CD4-positive, alpha-beta T cell (primary cell): ENCODE data around the gene NFATC1. TPM values are rescaled to one million over a fixed set of nuclear protein-coding genes. Genes with fewer than 3 reads are reported as not detected.

Experiments
- ATAC-seq: fragments of 200-7000 bp; cut with Tn5 transposase; one replicate; pipeline ENCODE4 v1.10.0; 2022; ENCODE audit warnings: mild to moderate bottlenecking; ENCODE audit not compliant: poor library complexity
- CTCF ChIA-PET: fragments of 350-600 bp; sonication (Branson Sonifier 250); formaldehyde crosslinking; loops from one replicate; lab custom pipeline; 2021; ENCODE audit warnings: antibody characterized with exemption, inconsistent platforms; lab: Charles Lee
- POLR2A ChIA-PET: fragments of 350-600 bp; sonication (Branson Sonifier 250); formaldehyde crosslinking; loops from one replicate; lab custom pipeline; 2021; ENCODE audit warnings: antibody characterized with exemption, inconsistent platforms; lab: Charles Lee
- DNase-seq, 14 experiments: peaks; one replicate each; pipeline ENCODE4 v3.0.0-alpha.2; 2013 to 2020; ENCODE audit warnings: mixed read lengths in 2 of 14
- H3K27ac ChIP-seq, 2 donors: one replicate each; pipeline versions ENCODE4 v1.5.1 to v1.7.0; 2013; ENCODE audit warnings: low read length in 2 of 2, low read depth in 1 of 2, mild to moderate bottlenecking in 1 of 2
- H3K27me3 ChIP-seq, 2 experiments: 1 replicate in 1 of 2; 2 replicates in 1 of 2; pipeline versions ENCODE4 v1.6.1 to v1.7.0; 2013; ENCODE audit warnings: low read length in 2 of 2, control low read depth in 1 of 2, mild to moderate bottlenecking in 1 of 2, moderate library complexity in 1 of 2; ENCODE audit not compliant: insufficient read depth in 2 of 2, control insufficient read depth in 1 of 2
- H3K36me3 ChIP-seq: one replicate; pipeline ENCODE4 v1.6.1; 2013; ENCODE audit warnings: low read length, control low read depth; ENCODE audit not compliant: insufficient read depth
- H3K4me1 ChIP-seq: one replicate; pipeline ENCODE4 v1.6.1; 2013; ENCODE audit warnings: low read length, control low read depth; ENCODE audit not compliant: insufficient read depth
- H3K4me3 ChIP-seq: one replicate; pipeline ENCODE4 v1.5.1; 2013; ENCODE audit warnings: mild to moderate bottlenecking, low read length, moderate library complexity
- H3K9me3 ChIP-seq, 2 experiments: 1 replicate in 1 of 2; 2 replicates in 1 of 2; pipeline versions ENCODE4 v1.6.1 to v1.7.0; 2013; ENCODE audit warnings: low read length in 2 of 2, mild to moderate bottlenecking in 2 of 2, control low read depth in 1 of 2, moderate library complexity in 1 of 2; ENCODE audit not compliant: control insufficient read depth in 1 of 2, insufficient read depth in 1 of 2
- H3K27ac Mint-ChIP-seq: one replicate; pipeline ENCODE4 v1.8.0; 2020; ENCODE audit warnings: mixed read lengths
- H3K27me3 Mint-ChIP-seq: one replicate; pipeline ENCODE4 v1.8.0; 2021; ENCODE audit warnings: mixed read lengths
- H3K36me3 Mint-ChIP-seq: one replicate; pipeline ENCODE4 v1.8.0; 2021; ENCODE audit warnings: low read depth, mixed read lengths
- H3K4me1 Mint-ChIP-seq: one replicate; pipeline ENCODE4 v1.8.0; 2021; ENCODE audit warnings: low read depth, mixed read lengths
- H3K4me3 Mint-ChIP-seq: one replicate; pipeline ENCODE4 v1.8.0; 2020; ENCODE audit warnings: mild to moderate bottlenecking, mixed read lengths
- H3K9me3 Mint-ChIP-seq: one replicate; pipeline ENCODE4 v1.8.0; 2020; ENCODE audit warnings: mixed read lengths
- intact Hi-C, 2 experiments: fragments of 100-400 bp; cut with DNase I in 1 of 2; cut with micrococcal nuclease in 1 of 2; formaldehyde crosslinking; loops; one replicate each; pipeline versions ENCODE4 v1.15.1 to v1.9.0; 2023 to 2025; cut with DNase I, micrococcal nuclease
- total RNA-seq, 174 experiments: library from RNA in 2 of 174; stranded (reverse) in 2 of 174; gene quantifications; one replicate each; pipeline ENCODE4 v1.2.3 and lab custom pipeline; 2021 to 2026
- TF ChIP-seq, protein P1 (sequence below): fragments of 200-600 bp; IDR thresholded peaks from one replicate; pipeline ENCODE4 v1.8.0; 2022; ENCODE audit warnings: antibody characterized with exemption, mild to moderate bottlenecking

The NFATC1 gene
- total RNA-seq, 2 experiments from 2014 or later: 107 to 113 TPM

DNA sequence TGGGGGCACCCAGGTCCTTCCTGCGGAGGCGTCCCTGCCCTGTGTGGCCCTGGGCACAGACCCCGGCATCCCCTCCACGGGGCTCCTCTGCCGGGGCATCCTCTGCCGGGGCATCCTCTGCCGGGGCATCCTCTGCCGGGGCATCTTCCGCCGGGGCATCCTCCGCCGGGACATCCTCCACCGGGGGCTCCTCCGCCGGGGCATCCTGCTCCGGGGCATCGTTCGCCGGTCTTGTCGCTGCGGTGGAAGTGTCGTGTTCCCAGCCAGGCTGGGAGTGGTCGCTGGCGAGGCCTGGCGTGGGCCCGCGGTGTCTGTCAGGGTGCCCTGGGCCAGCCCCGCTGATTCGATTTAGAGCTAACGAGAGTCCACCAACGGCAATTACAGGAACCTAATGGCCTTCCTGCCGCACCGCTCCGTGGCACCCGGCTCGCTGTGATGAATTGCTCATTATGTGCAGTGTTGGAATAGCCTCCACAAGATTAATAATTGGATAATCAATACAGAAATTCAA lies 115.1 kb downstream of the NFATC1 start:
- Histone ChIP-seq H3K4me3 (no peak overlapping the region), H3K36me3 (peaks cover 38% of the 10 kb centered on the region), H3K9me3 (no peaks in the 10 kb centered on the region), H3K27ac (no peak overlapping the region), H3K4me1 (peaks cover 40% of the 10 kb centered on the region), H3K27me3 (no peaks in the 10 kb centered on the region)
- no peak overlapping the region for H3K27ac Mint-ChIP-seq
- CTCF ChIA-PET: no interaction called here
- H3K36me3 Mint-ChIP-seq: peaks cover 32% of the 10 kb centered on the region
- peaks cover 48% of the 10 kb centered on the region for H3K4me1 Mint-ChIP-seq
- TF ChIP-seq, protein P1, sequence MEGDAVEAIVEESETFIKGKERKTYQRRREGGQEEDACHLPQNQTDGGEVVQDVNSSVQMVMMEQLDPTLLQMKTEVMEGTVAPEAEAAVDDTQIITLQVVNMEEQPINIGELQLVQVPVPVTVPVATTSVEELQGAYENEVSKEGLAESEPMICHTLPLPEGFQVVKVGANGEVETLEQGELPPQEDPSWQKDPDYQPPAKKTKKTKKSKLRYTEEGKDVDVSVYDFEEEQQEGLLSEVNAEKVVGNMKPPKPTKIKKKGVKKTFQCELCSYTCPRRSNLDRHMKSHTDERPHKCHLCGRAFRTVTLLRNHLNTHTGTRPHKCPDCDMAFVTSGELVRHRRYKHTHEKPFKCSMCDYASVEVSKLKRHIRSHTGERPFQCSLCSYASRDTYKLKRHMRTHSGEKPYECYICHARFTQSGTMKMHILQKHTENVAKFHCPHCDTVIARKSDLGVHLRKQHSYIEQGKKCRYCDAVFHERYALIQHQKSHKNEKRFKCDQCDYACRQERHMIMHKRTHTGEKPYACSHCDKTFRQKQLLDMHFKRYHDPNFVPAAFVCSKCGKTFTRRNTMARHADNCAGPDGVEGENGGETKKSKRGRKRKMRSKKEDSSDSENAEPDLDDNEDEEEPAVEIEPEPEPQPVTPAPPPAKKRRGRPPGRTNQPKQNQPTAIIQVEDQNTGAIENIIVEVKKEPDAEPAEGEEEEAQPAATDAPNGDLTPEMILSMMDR: no peak
- no peaks in the 10 kb centered on the region for H3K9me3 Mint-ChIP-seq
- peak in 2 of 14 experiments; percentile 0 to 22 for DNase-seq
- intact Hi-C loops: no loop called here
- no peak overlapping the region for H3K4me3 Mint-ChIP-seq
- no peak for ATAC-seq
- H3K27me3 Mint-ChIP-seq: no peaks in the 10 kb centered on the region
- POLR2A ChIA-PET: no interaction called here

DNA sequence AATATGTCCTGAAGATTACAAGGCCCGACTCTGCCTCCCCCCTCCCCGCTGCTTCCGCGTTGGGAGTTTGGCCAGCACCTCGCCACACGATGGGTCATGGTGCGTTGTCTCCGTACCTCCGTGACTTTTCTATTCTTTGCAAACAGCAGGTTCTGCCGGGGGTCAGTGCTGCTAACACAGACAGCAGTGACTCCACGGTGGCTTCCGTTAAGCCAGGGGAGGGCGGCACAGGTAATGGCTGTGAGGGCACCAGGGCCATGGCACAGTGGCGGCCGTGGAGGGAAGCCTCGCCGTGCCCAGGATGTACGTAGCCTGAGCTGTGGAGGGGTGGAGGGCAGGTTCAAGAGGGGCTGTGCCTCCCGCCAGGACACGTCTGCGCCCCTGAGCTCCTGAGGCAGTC lies 115.5 kb downstream of the NFATC1 start:
- ChIA-PET POLR2A (no interaction called here), CTCF (no interaction called here)
- ATAC-seq (no peak), DNase-seq (peak in 1 of 14 experiments; percentile 27)
- Mint-ChIP-seq H3K27me3 (no peaks in the 10 kb centered on the region), H3K27ac (no peak overlapping the region), H3K36me3 (peaks cover 34% of the 10 kb centered on the region), H3K4me1 (peaks cover 48% of the 10 kb centered on the region), H3K9me3 (no peaks in the 10 kb centered on the region), H3K4me3 (no peak overlapping the region)
- Histone ChIP-seq H3K36me3 (peaks cover 38% of the 10 kb centered on the region), H3K4me1 (peaks cover 40% of the 10 kb centered on the region), H3K9me3 (no peaks in the 10 kb centered on the region), H3K27ac (no peak overlapping the region), H3K4me3 (no peak overlapping the region), H3K27me3 (no peaks in the 10 kb centered on the region)
- intact Hi-C loops: no loop called here
- TF ChIP-seq, protein P1: no peak

DNA sequence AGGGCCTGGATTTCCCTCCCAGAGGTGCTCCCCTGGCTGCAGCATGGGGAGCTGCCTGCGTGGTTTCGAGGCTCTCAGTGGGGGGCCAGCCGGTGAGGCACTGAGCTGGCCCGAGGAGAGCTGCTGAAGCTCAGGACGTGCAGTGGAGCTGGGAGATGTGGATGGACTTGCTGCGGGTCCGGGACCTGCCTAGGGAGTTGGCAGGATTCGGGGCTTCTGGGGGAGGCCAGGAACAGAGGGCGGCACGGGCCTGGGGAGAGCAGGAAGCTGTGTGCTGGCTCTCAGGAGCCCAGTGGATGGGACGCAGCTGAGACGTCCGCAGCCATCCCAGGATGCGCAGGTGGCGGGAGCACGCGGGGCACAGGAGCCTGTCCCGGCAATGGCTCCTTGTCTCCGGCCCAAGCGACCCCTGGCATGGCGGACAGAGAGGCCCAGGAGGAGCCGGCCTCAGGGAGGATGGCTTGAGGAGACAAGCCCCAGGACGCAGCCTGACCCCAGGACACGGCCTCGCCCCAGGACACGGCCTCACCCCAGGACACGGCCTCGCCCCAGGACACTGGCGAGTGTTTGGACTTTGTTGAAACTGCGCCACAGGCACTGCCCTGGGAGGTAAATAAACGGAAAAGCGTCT lies 116.1 kb downstream of the NFATC1 start:
- no peaks in the 10 kb centered on the region for H3K9me3 ChIP-seq
- H3K4me3 ChIP-seq: no peak overlapping the region
- peaks cover 39% of the 10 kb centered on the region for H3K4me1 ChIP-seq
- Mint-ChIP-seq H3K4me1 (peaks cover 48% of the 10 kb centered on the region), H3K27ac (no peak overlapping the region), H3K4me3 (no peak overlapping the region), H3K9me3 (no peaks in the 10 kb centered on the region), H3K27me3 (no peaks in the 10 kb centered on the region), H3K36me3 (peaks cover 34% of the 10 kb centered on the region)
- peaks cover 38% of the 10 kb centered on the region for H3K36me3 ChIP-seq
- no peak overlapping the region for H3K27ac ChIP-seq
- POLR2A ChIA-PET: no interaction called here
- intact Hi-C loops: no loop called here
- CTCF ChIA-PET: no interaction called here
- TF ChIP-seq, protein P1: no peak
- ATAC-seq (no peak), DNase-seq (peak in 3 of 14 experiments; percentile 0 to 28 (median 0))
- no peaks in the 10 kb centered on the region for H3K27me3 ChIP-seq
